A549 (cell line): Measurements from ENCODE around the gene SORCS1. TPM values are rescaled to one million over a fixed set of nuclear protein-coding genes. Genes with fewer than 3 reads are reported as not detected.

Experiments used
- ATAC-seq, 2 experiments: fragments of 200-7000 bp in 1 of 2; fragments of >200 bp in 1 of 2; cut with Nextera tagmentation in 1 of 2; cut with Tn5 transposase in 1 of 2; 3 replicates each; pipeline versions ENCODE4 v1.8.0 to v1.9.1; 2018 to 2020; ENCODE audit warnings: mild to moderate bottlenecking in 1 of 2, moderate library complexity in 1 of 2
- CTCF ChIA-PET: fragments of 300-600 bp; sonication (Branson Sonifier 250); formaldehyde crosslinking; extraction: SDS; loops from one replicate; lab custom pipeline; 2021; ENCODE audit warnings: antibody characterized with exemption, inconsistent platforms; lab: Yijun Ruan, JAX
- POLR2A ChIA-PET: fragments of 350-600 bp; formaldehyde crosslinking; extraction: SDS; loops from one replicate; lab custom pipeline; 2021; ENCODE audit warnings: antibody characterized with exemption, inconsistent platforms; lab: Yijun Ruan, JAX
- DNase-seq, 2 experiments: peaks; one replicate each; pipeline versions ENCODE4 v3.0.0 to v3.0.0-alpha.2; 2011 to 2016; ENCODE audit warnings: low read depth in 1 of 2, low spot score in 1 of 2
- FAIRE-seq: peaks from 2 replicates; lab custom pipeline; 2011; peaks lifted over from hg19 to GRCh38; lab: Jason Lieb, UNC
- H3K27ac ChIP-seq, 2 experiments: fragments of >200 bp; sonication (Bioruptor Twin); formaldehyde crosslinking; 3 replicates each; pipeline ENCODE4 v1.5.1; 2016 to 2017
- H3K4me1 ChIP-seq: fragments of >200 bp; sonication (Bioruptor Twin); formaldehyde crosslinking; 3 replicates; pipeline ENCODE4 v1.6.1; 2016
- H3K4me2 ChIP-seq: fragments of >200 bp; sonication (Bioruptor Twin); formaldehyde crosslinking; 3 replicates; pipeline ENCODE4 v1.6.1; 2016
- H3K4me3 ChIP-seq: fragments of >200 bp; sonication (Bioruptor Twin); formaldehyde crosslinking; 3 replicates; pipeline ENCODE4 v1.5.1; 2016
- H3K9me3 ChIP-seq: fragments of >200 bp; sonication (Bioruptor Twin); formaldehyde crosslinking; 3 replicates; pipeline ENCODE4 v1.6.1; 2016
- BCL3 ChIP-seq: fragments of >200 bp; sonication (Bioruptor Twin); formaldehyde crosslinking; IDR thresholded peaks from 3 replicates; pipeline ENCODE4 v1.6.1; 2016
- BHLHE40 ChIP-seq: IDR thresholded peaks from 2 replicates; pipeline ENCODE4 v1.6.1; 2012; ENCODE audit warnings: low read depth, low read length, inconsistent platforms
- E2F6 ChIP-seq: IDR thresholded peaks from 2 replicates; pipeline ENCODE4 v1.6.1; 2012; ENCODE audit warnings: low read depth, borderline replicate concordance
- EHF ChIP-seq: fragments of 250-450 bp; sonication (Bioruptor Pico); IDR thresholded peaks from 2 replicates; pipeline ENCODE4 v1.5.0; 2020; ENCODE audit warnings: mild to moderate bottlenecking
- ESRRA ChIP-seq: fragments of 150-350 bp; IDR thresholded peaks from 2 replicates; pipeline ENCODE4 v1.6.1; 2014; ENCODE audit warnings: mild to moderate bottlenecking, low read length, borderline replicate concordance
- FOSB ChIP-seq: fragments of 250-450 bp; sonication (Bioruptor Pico); IDR thresholded peaks from 2 replicates; pipeline ENCODE4 v1.5.0; 2020; ENCODE audit warnings: mild to moderate bottlenecking, moderate library complexity
- FOSL2 ChIP-seq, 2 experiments: fragments of 450-650 bp in 1 of 2; fragments of >200 bp in 1 of 2; sonication (Bioruptor Twin) in 1 of 2; formaldehyde crosslinking; IDR thresholded peaks; 2 replicates each; pipeline versions ENCODE4 v1.5.0 to v1.6.1; 2016 to 2020; ENCODE audit warnings: mild to moderate bottlenecking in 1 of 2, moderate library complexity in 1 of 2
- FOXS1 ChIP-seq: fragments of 250-450 bp; sonication (Bioruptor Pico); IDR thresholded peaks from 2 replicates; pipeline ENCODE4 v1.5.0; 2020; ENCODE audit warnings: mild to moderate bottlenecking, moderate library complexity
- GATA3 ChIP-seq: IDR thresholded peaks from 2 replicates; pipeline ENCODE4 v1.6.1; 2012; ENCODE audit warnings: borderline replicate concordance
- HEYL ChIP-seq: fragments of 250-450 bp; sonication (Bioruptor Pico); IDR thresholded peaks from 2 replicates; pipeline ENCODE4 v1.8.0; 2021; ENCODE audit warnings: mild to moderate bottlenecking, moderate library complexity
- HMGXB4 ChIP-seq: fragments of 250-450 bp; sonication (Bioruptor Pico); IDR thresholded peaks from 2 replicates; pipeline ENCODE4 v1.5.0; 2021; ENCODE audit warnings: mild to moderate bottlenecking, moderate library complexity, borderline replicate concordance
- HOXB13 ChIP-seq: fragments of 250-450 bp; sonication (Bioruptor Pico); IDR thresholded peaks from 2 replicates; pipeline ENCODE4 v1.5.0; 2020; ENCODE audit warnings: low read depth, mild to moderate bottlenecking, moderate library complexity
- HOXB5 ChIP-seq: fragments of 250-450 bp; sonication (Bioruptor Pico); IDR thresholded peaks from 2 replicates; pipeline ENCODE4 v1.5.0; 2020; ENCODE audit warnings: mild to moderate bottlenecking, moderate library complexity
- JUN ChIP-seq, 2 experiments: fragments of >200 bp; sonication (Bioruptor Twin); formaldehyde crosslinking; IDR thresholded peaks; 2 replicates in 1 of 2; 3 replicates in 1 of 2; pipeline ENCODE4 v1.6.1; 2016 to 2017
- MAFK ChIP-seq: fragments of 450-650 bp; IDR thresholded peaks from 2 replicates; pipeline ENCODE4 v1.6.1; 2014; ENCODE audit not compliant: partially characterized antibody
- MYC ChIP-seq: IDR thresholded peaks from 2 replicates; pipeline ENCODE4 v1.6.1; 2012; ENCODE audit warnings: mild to moderate bottlenecking, inconsistent platforms, low read length, improper control_type of control experiment, borderline replicate concordance
- NFE2L2 ChIP-seq: fragments of 150-350 bp; conservative IDR thresholded peaks from 2 replicates; pipeline ENCODE4 v1.6.1; 2014; ENCODE audit warnings: low read length
- NPAS2 ChIP-seq: fragments of 250-450 bp; sonication (Bioruptor Pico); IDR thresholded peaks from 2 replicates; pipeline ENCODE4 v1.8.0; 2022; ENCODE audit warnings: mild to moderate bottlenecking, moderate library complexity, borderline replicate concordance
- POLR2A ChIP-seq: IDR thresholded peaks from 2 replicates; pipeline ENCODE4 v1.6.1; 2012; ENCODE audit warnings: mild to moderate bottlenecking, low read length
- POLR2AphosphoS2 ChIP-seq: conservative IDR thresholded peaks from 2 replicates; pipeline ENCODE4 v1.6.1; 2012; ENCODE audit warnings: low read length, improper control_type of control experiment, inconsistent platforms
- RARB ChIP-seq: fragments of 250-450 bp; sonication (Bioruptor Pico); IDR thresholded peaks from 2 replicates; pipeline ENCODE4 v1.8.0; 2021; ENCODE audit warnings: mild to moderate bottlenecking, moderate library complexity
- RCOR1 ChIP-seq: fragments of 150-350 bp; IDR thresholded peaks from 2 replicates; pipeline ENCODE4 v1.6.1; 2014; ENCODE audit warnings: antibody characterized with exemption, low read length, low read depth
- RNF2 ChIP-seq: fragments of 200-600 bp; sonication (generic); IDR thresholded peaks from 2 replicates; pipeline ENCODE4 v1.6.1; 2016; ENCODE audit warnings: low read depth, mild to moderate bottlenecking, antibody characterized with exemption, moderate library complexity, borderline replicate concordance
- TFCP2L1 ChIP-seq: fragments of 250-450 bp; sonication (Bioruptor Pico); IDR thresholded peaks from 2 replicates; pipeline ENCODE4 v1.5.0; 2021; ENCODE audit warnings: mild to moderate bottlenecking
- ZC3H11A ChIP-seq: fragments of 450-650 bp; IDR thresholded peaks from 2 replicates; pipeline ENCODE4 v1.6.1; 2014; ENCODE audit warnings: antibody characterized with exemption, mild to moderate bottlenecking
- ZSCAN20 ChIP-seq: fragments of 250-450 bp; sonication (Bioruptor Pico); IDR thresholded peaks from 2 replicates; pipeline ENCODE4 v1.8.0; 2022; ENCODE audit warnings: mild to moderate bottlenecking, moderate library complexity
- WGBS: methylation state at CpG from one replicate; pipeline ENCODE4 v1.1.6; 2017; ENCODE audit errors: missing lambda C conversion rate; 5-methylcytosine and 5-hydroxymethylcytosine counted together
- polyA plus RNA-seq, 4 experiments: library from polyadenylated mRNA; depleted of rRNA in 3 of 4; stranded (reverse); fragments of >200 nt; fragmentation: RNase III in 1 of 4; extraction: RNeasy Plus Mini Kit Qiagen cat#74134 plus additional on column Dnase treatment in 1 of 4; gene quantifications; 2 replicates in 3 of 4; 3 replicates in 1 of 4; pipeline ENCODE4 v1.2.3, GENCODE V29; 2011 to 2017
- TF ChIP-seq, protein P1 (sequence below): IDR thresholded peaks from 2 replicates; pipeline ENCODE4 v1.6.1; 2012
- TF ChIP-seq, protein P2 (sequence below): fragments of >200 bp; sonication (Bioruptor Twin); formaldehyde crosslinking; IDR thresholded peaks from 2 replicates; pipeline ENCODE4 v1.6.1; 2016

SORCS1 gene
- polyA plus RNA-seq, 2 of the 4 experiments (the other 2 are of a cell fraction) = not detected

DNA sequence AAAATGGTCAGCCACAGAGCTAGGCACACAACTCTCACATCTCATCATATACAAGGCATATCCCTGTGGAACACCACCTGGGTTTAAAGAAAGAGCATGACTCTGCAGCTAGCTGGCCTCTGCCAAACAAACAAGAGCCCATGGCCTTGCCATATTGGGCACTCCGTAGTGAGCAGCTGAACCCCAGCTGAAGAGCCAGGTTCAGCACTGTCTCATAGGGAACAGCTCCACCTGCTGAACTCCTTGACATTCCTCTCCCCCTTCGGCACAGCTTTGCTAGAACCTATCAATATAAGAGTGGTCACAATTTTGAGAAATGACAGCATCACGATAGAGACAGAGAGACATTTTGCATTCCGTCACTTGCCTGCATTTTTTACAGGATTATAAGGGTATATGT lies 20.0 kb downstream of the SORCS1 start:
- no peaks in the 10 kb centered on the region for H3K9me3 ChIP-seq
- H3K4me1 ChIP-seq = no peaks in the 10 kb centered on the region
- H3K27ac ChIP-seq = no peak overlapping the region
- 0% methylated on average over 4 of the region's 4 CpGs for WGBS
- H3K4me2 ChIP-seq = no peak overlapping the region
- CTCF ChIA-PET = no interaction called here
- FAIRE-seq (no peak), ATAC-seq (no peak), DNase-seq (no peak)
- TF ChIP-seq RARB (CRISPR knock-in tag) (no peak), ESRRA (no peak), EHF (no peak), JUN (IDR thresholded peaks at IDR 0.05) (no peak), TFCP2L1 (no peak), FOSB (CRISPR knock-in tag) (no peak), NFE2L2 (no peak), E2F6 (no peak), HEYL (CRISPR knock-in tag) (no peak)
- POLR2A ChIA-PET = no interaction called here
- no peak overlapping the region for H3K4me3 ChIP-seq

DNA sequence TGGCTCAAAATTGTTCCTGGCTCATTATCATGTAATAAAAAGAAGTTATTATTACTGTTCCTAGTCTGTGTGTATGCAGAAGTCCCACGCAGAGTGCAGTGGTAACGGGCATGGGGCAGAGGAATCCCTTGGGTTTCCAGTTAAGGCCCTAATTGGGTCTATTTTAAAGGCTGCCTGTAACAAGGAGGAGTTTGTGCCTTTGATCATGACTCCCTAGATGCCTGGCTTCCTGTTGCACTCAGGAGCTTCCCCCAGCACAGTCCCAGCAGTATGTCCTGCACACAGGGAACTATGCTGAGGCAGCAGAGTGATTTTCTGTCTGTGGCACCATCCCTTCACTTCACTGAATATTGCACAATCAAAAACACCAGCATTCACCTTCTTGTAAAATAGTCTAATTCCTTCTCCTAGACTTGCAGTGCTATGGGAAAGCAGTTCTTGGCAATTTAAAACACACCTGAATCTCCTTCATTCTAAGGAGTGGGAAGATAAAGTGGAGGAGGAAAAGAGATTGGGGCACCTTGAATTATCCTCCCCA lies 22.9 kb downstream of the SORCS1 start:
- Histone ChIP-seq H3K4me2 (no peak overlapping the region), H3K9me3 (no peaks in the 10 kb centered on the region), H3K27ac (no peak overlapping the region), H3K4me3 (no peak overlapping the region), H3K4me1 (no peaks in the 10 kb centered on the region)
- TF ChIP-seq POLR2A (no peak), RARB (CRISPR knock-in tag) (no peak), NFE2L2 (no peak), NPAS2 (CRISPR knock-in tag) (no peak), FOSL2 (IDR thresholded peaks at IDR 0.05) (no peak), FOSL2 (CRISPR knock-in tag; IDR thresholded peaks at IDR 0.05) (no peak)
- TF ChIP-seq, protein P1, sequence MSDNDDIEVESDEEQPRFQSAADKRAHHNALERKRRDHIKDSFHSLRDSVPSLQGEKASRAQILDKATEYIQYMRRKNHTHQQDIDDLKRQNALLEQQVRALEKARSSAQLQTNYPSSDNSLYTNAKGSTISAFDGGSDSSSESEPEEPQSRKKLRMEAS = no peak
- TF ChIP-seq, protein P2, sequence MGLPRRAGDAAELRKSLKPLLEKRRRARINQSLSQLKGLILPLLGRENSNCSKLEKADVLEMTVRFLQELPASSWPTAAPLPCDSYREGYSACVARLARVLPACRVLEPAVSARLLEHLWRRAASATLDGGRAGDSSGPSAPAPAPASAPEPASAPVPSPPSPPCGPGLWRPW = no peak
- ATAC-seq = no peak
- ChIA-PET POLR2A (no interaction called here), CTCF (no interaction called here)
- FAIRE-seq = no peak
- 0% methylated on average over 2 of the region's 2 CpGs for WGBS
- DNase-seq = no peak

- Histone ChIP-seq H3K9me3 (no peaks in the 10 kb centered on the region; the same call in 2 of the 3 replicates), H3K4me2 (no peak overlapping the region), H3K27ac (no peak overlapping the region)
- ATAC-seq (no peak), FAIRE-seq (no peak)
- POLR2A ChIA-PET = no interaction called here
- CTCF ChIA-PET = no interaction called here
- TF ChIP-seq, protein P1 = no peak
- TF ChIP-seq, all 56 proteins: peak for 0
- Histone ChIP-seq H3K4me3 (no peak overlapping the region), H3K4me1 (no peaks in the 10 kb centered on the region)
- DNase-seq = no peak
Observed at GRCh38 chr10:107139237-107139636, 25.3 kb downstream of the SORCS1 start.

GRCh38 chr10:107133656-107134055 lies 30.9 kb downstream of the SORCS1 start:
- H3K27ac ChIP-seq = no peak overlapping the region
- POLR2A ChIA-PET = no interaction called here
- TF ChIP-seq FOXS1 (no peak), ZC3H11A (no peak), ZSCAN20 (CRISPR knock-in tag) (no peak), BCL3 (no peak), HOXB5 (CRISPR knock-in tag) (no peak), HMGXB4 (CRISPR knock-in tag) (no peak), HOXB13 (CRISPR knock-in tag) (no peak), NFE2L2 (no peak), RNF2 (no peak), MAFK (no peak), POLR2A (no peak), FOSL2 (IDR thresholded peaks at IDR 0.05) (no peak), FOSL2 (CRISPR knock-in tag; IDR thresholded peaks at IDR 0.05) (no peak), GATA3 (no peak), MYC (no peak), BHLHE40 (no peak), RCOR1 (no peak), POLR2AphosphoS2 (no peak)
- TF ChIP-seq, protein P1 = no peak

More at GRCh38 chr10:107133656-107134055, 30.9 kb downstream of the SORCS1 start:
- 8% methylated on average over 1 of the region's 1 CpG for WGBS
- no peak for DNase-seq
- no peaks in the 10 kb centered on the region; the same call in 2 of the 3 replicates for H3K9me3 ChIP-seq
- no peak for FAIRE-seq
- no peak overlapping the region for H3K4me2 ChIP-seq
- CTCF ChIA-PET = no interaction called here
- no peak for ATAC-seq
- no peak overlapping the region for H3K4me3 ChIP-seq
- H3K4me1 ChIP-seq = no peaks in the 10 kb centered on the region
